ENCODE measurements around the gene PATJ.

PATJ gene

GRCh38 chr1:62068978-62069377 lies 326.7 kb downstream of the PATJ start:
- no peaks in the 10 kb centered on the region for H3K27me3 ChIP-seq (ENCODE audit: insufficient read depth, poor library complexity, severe bottlenecking)
- no peak overlapping the region for H3K27ac ChIP-seq (replicated peaks)
- H3K4me3 ChIP-seq (replicated peaks; ENCODE audit: insufficient read depth, low read length) = no peak overlapping the region
- TF ChIP-seq GABPA (IDR thresholded peaks at IDR 0.05; ENCODE audit: low read depth) = no peak
- no peak for TF ChIP-seq SPI1 (IDR thresholded peaks at IDR 0.05; ENCODE audit: borderline replicate concordance, low read depth)
- no peak for TF ChIP-seq POLR2AphosphoS5 (IDR thresholded peaks at IDR 0.05; ENCODE audit: low read depth)
- no peak for TF ChIP-seq REST (IDR thresholded peaks at IDR 0.05; ENCODE audit: insufficient replicate concordance, low read depth)
- no peak for TF ChIP-seq CTCF (IDR thresholded peaks at IDR 0.05; ENCODE audit: insufficient read depth, low read length)
- no peak for DNase-seq (ENCODE audit: low read depth in 1 of 2, low spot score in 1 of 2)

- Histone ChIP-seq H3K4me3 (replicated peaks; ENCODE audit: insufficient read depth, low read length) (no peak overlapping the region), H3K27ac (replicated peaks) (no peak overlapping the region), H3K27me3 (ENCODE audit: insufficient read depth, poor library complexity, severe bottlenecking) (no peaks in the 10 kb centered on the region)
- TF ChIP-seq POLR2AphosphoS5 (IDR thresholded peaks at IDR 0.05; ENCODE audit: low read depth) = no peak
- no peak for DNase-seq (ENCODE audit: low read depth in 1 of 2, low spot score in 1 of 2)
Observed at GRCh38 chr1:62070384-62071011, 328.2 kb downstream of the PATJ start.

GRCh38 chr1:62071695-62072094 lies 329.4 kb downstream of the PATJ start:
- Histone ChIP-seq H3K27me3 (ENCODE audit: insufficient read depth, poor library complexity, severe bottlenecking) (no peaks in the 10 kb centered on the region), H3K4me3 (replicated peaks; ENCODE audit: insufficient read depth, low read length) (no peak overlapping the region), H3K27ac (replicated peaks) (no peak overlapping the region)
- no peak for TF ChIP-seq GABPA (IDR thresholded peaks at IDR 0.05; ENCODE audit: low read depth)
- TF ChIP-seq SPI1 (IDR thresholded peaks at IDR 0.05; ENCODE audit: borderline replicate concordance, low read depth) = no peak
- no peak for TF ChIP-seq REST (IDR thresholded peaks at IDR 0.05; ENCODE audit: insufficient replicate concordance, low read depth)
- no peak for TF ChIP-seq CTCF (IDR thresholded peaks at IDR 0.05; ENCODE audit: insufficient read depth, low read length)
- DNase-seq (ENCODE audit: low read depth in 1 of 2, low spot score in 1 of 2) = no peak

- H3K27ac ChIP-seq (replicated peaks) = no peak overlapping the region
- no peak overlapping the region for H3K4me3 ChIP-seq (replicated peaks; ENCODE audit: insufficient read depth, low read length)
- H3K27me3 ChIP-seq (ENCODE audit: insufficient read depth, poor library complexity, severe bottlenecking) = no peaks in the 10 kb centered on the region
- no peak for DNase-seq (ENCODE audit: low read depth in 1 of 2, low spot score in 1 of 2)
- TF ChIP-seq REST (IDR thresholded peaks at IDR 0.05; ENCODE audit: insufficient replicate concordance, low read depth) (no peak), GABPA (IDR thresholded peaks at IDR 0.05; ENCODE audit: low read depth) (no peak), SPI1 (IDR thresholded peaks at IDR 0.05; ENCODE audit: borderline replicate concordance, low read depth) (no peak), POLR2AphosphoS5 (IDR thresholded peaks at IDR 0.05; ENCODE audit: low read depth) (no peak), CTCF (IDR thresholded peaks at IDR 0.05; ENCODE audit: insufficient read depth, low read length) (no peak)
Observed at GRCh38 chr1:62076286-62076685, 334.0 kb downstream of the PATJ start.

All from HL-60 (cell line).